Ovary (tissue), 9 donors: ENCODE measurements around the gene PTPRU. TPM values are rescaled to one million over a fixed set of nuclear protein-coding genes. Genes with fewer than 3 reads are reported as not detected.

ENCODE experiments used
- DNase-seq, 5 donors: peaks; one replicate each; pipeline ENCODE4 v3.0.0-alpha.2; 2019 to 2020
- H3K27ac ChIP-seq, 2 donors: fragments of 200-600 bp; one replicate each; pipeline versions ENCODE4 v1.5.1 to v1.8.0; 2019 to 2022
- H3K27me3 ChIP-seq: fragments of 200-600 bp; one replicate; pipeline ENCODE4 v1.8.0; 2022
- H3K36me3 ChIP-seq: fragments of 200-600 bp; sonication (generic); one replicate; pipeline ENCODE4 v1.5.1; 2019
- H3K4me1 ChIP-seq: one replicate; pipeline ENCODE4 v1.8.1; 2013; ENCODE audit warnings: mild to moderate bottlenecking, moderate library complexity; ENCODE audit not compliant: insufficient read depth
- H3K4me3 ChIP-seq: fragments of 200-600 bp; sonication (generic); one replicate; pipeline ENCODE4 v1.5.1; 2017
- H3K9me3 ChIP-seq, 2 donors: fragments of 200-600 bp in 1 of 2; sonication (generic) in 1 of 2; one replicate each; pipeline versions ENCODE4 v1.5.1 to v1.8.1; 2013 to 2019; ENCODE audit warnings: mild to moderate bottlenecking in 1 of 2, moderate library complexity in 1 of 2
- CTCF ChIP-seq, 3 donors: fragments of 450-650 bp in 2 of 3; fragments of 200-600 bp in 1 of 3; IDR thresholded peaks; one replicate each; pipeline versions ENCODE4 v1.5.1 to v1.8.0; 2016 to 2022; ENCODE audit warnings: antibody characterized with exemption in 3 of 3, mild to moderate bottlenecking in 1 of 3
- EP300 ChIP-seq: sonication (generic); formaldehyde crosslinking; IDR thresholded peaks from one replicate; pipeline ENCODE4 v1.6.1; 2017; ENCODE audit warnings: antibody characterized with exemption
- POLR2A ChIP-seq: fragments of 450-650 bp; IDR thresholded peaks from one replicate; pipeline ENCODE4 v1.6.1; 2017; ENCODE audit warnings: antibody characterized with exemption, mild to moderate bottlenecking, moderate library complexity
- WGBS, 3 donors: extraction: QIAGEN DNeasy Blood & Tissue Kit in 1 of 3; methylation state at CpG; one replicate each; pipeline versions ENCODE4 v1.1.5 to v1.1.7; 2013 to 2017; 5-methylcytosine and 5-hydroxymethylcytosine counted together
- intact Hi-C, 4 donors: fragments of 100-400 bp; cut with DNase I; formaldehyde crosslinking; loops; one replicate each; pipeline versions ENCODE4 v1.11.0 to v1.15.1; 2022 to 2023
- polyA plus RNA-seq, 2 donors: library from polyadenylated mRNA; stranded (reverse); fragments of 200-250 nt in 1 of 2; fragments of 350-450 nt in 1 of 2; fragmentation: Illumina TruSeq in 1 of 2; extraction: RNeasy Lipid Tissue Mini Kit (QIAGEN cat#74804) in 1 of 2; gene quantifications; one replicate each; pipeline ENCODE4 v1.2.3, GENCODE V29; 2013 to 2014
- total RNA-seq, 7 donors: library from RNA; depleted of rRNA in 2 of 7; stranded (reverse); fragments of >200 nt in 2 of 7; fragmentation: NEBNext Ultra II Directional in 3 of 7; extraction: Animal tissue kit (Norgen Biotek cat#: 25700) in 3 of 7; gene quantifications; one replicate each; pipeline versions ENCODE4 v1.1.0 to v1.2.4, GENCODE V29; 2016 to 2023
- donor health status: DM: no; HTN: no; CAD: no; lungs with moderate emphysema.
- donor health status: DM: no; HTN: no; CAD: no.
- donor health status: Bipolar disorder and iron deficiency.
- donor health status: DM: yes; HTN: yes; CAD: no.
- donor health status: DM: no; HTN: no; CAD: no.
- donor health status: DM: yes; HTN: yes; CAD: no.

The PTPRU gene
- total and polyA plus RNA-seq, 9 donors: 2.9 to 45.2 (median 29.9) TPM

GRCh38 chr1:29346576-29346975 lies 110.3 kb downstream of the PTPRU start:
- H3K9me3 ChIP-seq: no peaks in the 10 kb centered on the region
- H3K27me3 ChIP-seq: no peaks in the 10 kb centered on the region
- TF ChIP-seq CTCF (IDR thresholded peaks at IDR 0.05) (no peak), EP300 (no peak), POLR2A (no peak)
- 75 to 90% (median 78%) methylated on average over 2 of the region's 2 CpGs for WGBS, 3 donors
- intact Hi-C loops: no loop called here
- no peak overlapping the region for H3K27ac ChIP-seq
- no peaks in the 10 kb centered on the region for H3K36me3 ChIP-seq
- no peak overlapping the region for H3K4me3 ChIP-seq
- H3K4me1 ChIP-seq: no peaks in the 10 kb centered on the region
- DNase-seq: no peak

GRCh38 chr1:29349871-29350491 lies 113.7 kb downstream of the PTPRU start:
- WGBS, 3 donors: 84 to 86% (median 84%) methylated on average over 23 of the region's 23 CpGs
- no peaks in the 10 kb centered on the region for H3K9me3 ChIP-seq
- intact Hi-C loops: no loop called here
- no peak for TF ChIP-seq POLR2A
- TF ChIP-seq CTCF (IDR thresholded peaks at IDR 0.05): no peak
- no peak for TF ChIP-seq EP300
- no peak for DNase-seq
- H3K4me3 ChIP-seq: no peak overlapping the region
- H3K27me3 ChIP-seq: no peaks in the 10 kb centered on the region
- no peaks in the 10 kb centered on the region for H3K36me3 ChIP-seq
- no peaks in the 10 kb centered on the region for H3K4me1 ChIP-seq
- no peak overlapping the region for H3K27ac ChIP-seq

- no peak for DNase-seq
- intact Hi-C loops: no loop called here
- no peak for TF ChIP-seq CTCF (IDR thresholded peaks at IDR 0.05)
- TF ChIP-seq POLR2A: no peak
- no peak for TF ChIP-seq EP300
- Histone ChIP-seq H3K4me3 (no peak overlapping the region), H3K27me3 (no peaks in the 10 kb centered on the region), H3K9me3 (no peaks in the 10 kb centered on the region), H3K4me1 (no peaks in the 10 kb centered on the region), H3K27ac (no peak overlapping the region), H3K36me3 (no peaks in the 10 kb centered on the region)
- 65 to 72% (median 71%) methylated on average over 4 of the region's 4 CpGs for WGBS, 3 donors
These were observed 116.5 kb downstream of the PTPRU start for GRCh38 chr1:29352719-29353420.

- intact Hi-C loops: no loop called here
- H3K27ac ChIP-seq: no peak overlapping the region
- no peaks in the 10 kb centered on the region for H3K4me1 ChIP-seq
- DNase-seq: no peak
- H3K27me3 ChIP-seq: no peaks in the 10 kb centered on the region
- TF ChIP-seq EP300 (no peak), CTCF (IDR thresholded peaks at IDR 0.05) (no peak), POLR2A (no peak)
- no peaks in the 10 kb centered on the region for H3K9me3 ChIP-seq
- H3K4me3 ChIP-seq: no peak overlapping the region
- 59 to 69% (median 60%) methylated on average over 8 of the region's 8 CpGs for WGBS, 3 donors
- H3K36me3 ChIP-seq: no peaks in the 10 kb centered on the region
These were observed 118.3 kb downstream of the PTPRU start for GRCh38 chr1:29354511-29355098.
